Measurements from ENCODE around the gene ANKRD44.
"Not testable (repeated sequence)": the region's sequence is repeated elsewhere in the genome, so short reads cannot be mapped to it uniquely, and the experiment has no call there.

ANKRD44 gene

GRCh38 chr2:197011021-197011417 is 299.6 kb downstream of the ANKRD44 start:
- no peak for DNase-seq

GRCh38 chr2:197010200-197011020 is 300.2 kb downstream of the ANKRD44 start:
- DNase-seq, result no peak

- DNase-seq, result not testable (repeated sequence)
These were observed 301.7 kb downstream of the ANKRD44 start for GRCh38 chr2:197008741-197009341.

- DNase-seq, result no peak
These were observed 302.6 kb downstream of the ANKRD44 start for GRCh38 chr2:197007716-197008628.

GRCh38 chr2:197001921-197002320 is 308.7 kb downstream of the ANKRD44 start:
- no peak for DNase-seq

GRCh38 chr2:196995757-196996314 is 314.7 kb downstream of the ANKRD44 start:
- no peak for DNase-seq

- no peak for DNase-seq
These were observed 315.8 kb downstream of the ANKRD44 start for GRCh38 chr2:196994764-196995163.

- DNase-seq, result no peak
These were observed 317.0 kb downstream of the ANKRD44 start for GRCh38 chr2:196993617-196994016.

- no peak for DNase-seq
These were observed 318.1 kb downstream of the ANKRD44 start for GRCh38 chr2:196992466-196992865.

- no peak for DNase-seq
These were observed 319.7 kb downstream of the ANKRD44 start for GRCh38 chr2:196990788-196991461.

- no peak for DNase-seq
These were observed 320.5 kb downstream of the ANKRD44 start for GRCh38 chr2:196990092-196990491.

- DNase-seq, result no peak
These were observed 321.1 kb downstream of the ANKRD44 start for GRCh38 chr2:196989496-196989895.

GRCh38 chr2:196988639-196989038 is 321.9 kb downstream of the ANKRD44 start:
- DNase-seq, result no peak

- peak; percentile 31 for DNase-seq
These were observed 322.8 kb downstream of the ANKRD44 start for GRCh38 chr2:196987649-196988364.

- no peak for DNase-seq
These were observed 323.3 kb downstream of the ANKRD44 start for GRCh38 chr2:196987298-196987648.

- no peak for DNase-seq
These were observed 324.9 kb downstream of the ANKRD44 start for GRCh38 chr2:196985511-196986183.

GRCh38 chr2:196984903-196985302 is 325.7 kb downstream of the ANKRD44 start:
- no peak for DNase-seq

GRCh38 chr2:196983934-196984333 is 326.6 kb downstream of the ANKRD44 start:
- no peak for DNase-seq

- no peak for DNase-seq
These were observed 330.1 kb downstream of the ANKRD44 start for GRCh38 chr2:196980473-196980872.

GRCh38 chr2:196980001-196980400 is 330.6 kb downstream of the ANKRD44 start:
- DNase-seq, result no peak

GRCh38 chr2:196977507-196977906 is 333.1 kb downstream of the ANKRD44 start:
- DNase-seq, result no peak
